B cell (primary cell): Measurements from ENCODE around the gene USP34. TPM values are rescaled to one million over a fixed set of nuclear protein-coding genes. Genes with fewer than 3 reads are reported as not detected.

Experiments
- ATAC-seq: fragments of 200-7000 bp; cut with Tn5 transposase; one replicate; pipeline ENCODE4 v1.10.0; 2021; ENCODE audit warnings: low read depth, mild to moderate bottlenecking, moderate number of reproducible peaks, moderate library complexity
- CTCF ChIA-PET: fragments of 350-600 bp; sonication (Branson Sonifier 250); formaldehyde crosslinking; loops from one replicate; lab custom pipeline; 2021; ENCODE audit warnings: antibody characterized with exemption, inconsistent platforms; lab: Charles Lee
- POLR2A ChIA-PET: fragments of 350-600 bp; sonication (Branson Sonifier 250); formaldehyde crosslinking; loops from one replicate; lab custom pipeline; 2021; ENCODE audit warnings: antibody characterized with exemption; lab: Charles Lee
- DNase-seq: peaks from one replicate; pipeline ENCODE4 v3.0.0; 2013
- H2AFZ ChIP-seq: 2 replicates; pipeline ENCODE4 v1.6.1; 2012; ENCODE audit warnings: mild to moderate bottlenecking, low read depth, low read length; ENCODE audit not compliant: insufficient read depth, poor library complexity, severe bottlenecking
- H3K27ac ChIP-seq, 2 donors: 1 replicate in 1 of 2; 2 replicates in 1 of 2; pipeline ENCODE4 v1.5.1; 2012 to 2013; ENCODE audit warnings: low read length in 2 of 2, mild to moderate bottlenecking in 2 of 2, moderate library complexity in 1 of 2
- H3K27me3 ChIP-seq, 4 experiments: fragments of 200-600 bp in 1 of 4; sonication (generic) in 1 of 4; replicated peaks in 1 of 4; 1 replicate in 2 of 4; 2 replicates in 2 of 4; pipeline versions ENCODE4 v1.6.1 to v1.7.0; 2013 to 2016; ENCODE audit warnings: low read length in 3 of 4, mild to moderate bottlenecking in 2 of 4, mixed read lengths in 1 of 4, moderate library complexity in 1 of 4; ENCODE audit not compliant: insufficient read depth in 4 of 4, control insufficient read depth in 3 of 4; ENCODE audit errors: control extremely low read depth in 1 of 4
- H3K36me3 ChIP-seq, 2 experiments: replicated peaks in 1 of 2; 1 replicate in 1 of 2; 2 replicates in 1 of 2; pipeline versions ENCODE4 v1.6.1 to v1.7.1; 2013; ENCODE audit warnings: low read length in 1 of 2; ENCODE audit not compliant: insufficient read depth in 2 of 2, control insufficient read depth in 1 of 2; ENCODE audit errors: control extremely low read depth in 1 of 2, extremely low read depth in 1 of 2
- H3K4me1 ChIP-seq, 2 donors: fragments of 200-600 bp in 1 of 2; sonication (generic) in 1 of 2; 1 replicate in 1 of 2; 2 replicates in 1 of 2; pipeline versions ENCODE4 v1.5.1 to v1.6.1; 2013 to 2017; ENCODE audit warnings: low read length in 2 of 2; ENCODE audit not compliant: control insufficient read depth in 2 of 2, insufficient read depth in 2 of 2
- H3K4me2 ChIP-seq: replicated peaks from 2 replicates; pipeline ENCODE3; 2012; ENCODE audit warnings: mild to moderate bottlenecking, low read depth, low read length; ENCODE audit not compliant: poor library complexity, severe bottlenecking
- H3K4me3 ChIP-seq, 5 experiments: fragments of 200-600 bp in 1 of 5; sonication (generic) in 1 of 5; 1 replicate in 3 of 5; 2 replicates in 2 of 5; pipeline versions ENCODE4 v1.5.1 to v1.7.0; 2011 to 2016; ENCODE audit warnings: low read length in 4 of 5, mild to moderate bottlenecking in 4 of 5, low read depth in 2 of 5, control low read depth in 1 of 5, moderate library complexity in 1 of 5; ENCODE audit not compliant: insufficient read depth in 1 of 5; ENCODE audit errors: control extremely low read depth in 1 of 5, extremely low read depth in 1 of 5
- H3K79me2 ChIP-seq: fragments of 200-600 bp; sonication (generic); one replicate; pipeline ENCODE4 v1.6.0; 2016; ENCODE audit warnings: low read length; ENCODE audit not compliant: control insufficient read depth, insufficient read depth
- H3K9ac ChIP-seq: fragments of 200-600 bp; sonication (generic); 2 replicates; pipeline ENCODE4 v1.6.1; 2017; ENCODE audit warnings: mild to moderate bottlenecking, low read length, moderate library complexity
- H3K9me3 ChIP-seq, 3 donors: one replicate each; pipeline versions ENCODE4 v1.6.1 to v1.7.1; 2013; ENCODE audit warnings: low read length in 2 of 3; ENCODE audit not compliant: control insufficient read depth in 2 of 3, insufficient read depth in 1 of 3; ENCODE audit errors: control extremely low read depth in 1 of 3
- H4K20me1 ChIP-seq: 2 replicates; pipeline ENCODE4 v1.6.0; 2012; ENCODE audit warnings: mild to moderate bottlenecking, low read length; ENCODE audit not compliant: insufficient read depth, control insufficient read depth, poor library complexity, severe bottlenecking
- H3K27ac Mint-ChIP-seq: one replicate; pipeline ENCODE4 v1.8.0; 2021; ENCODE audit warnings: mixed read lengths
- H3K27me3 Mint-ChIP-seq: one replicate; pipeline ENCODE4 v1.8.0; 2021; ENCODE audit warnings: mixed read lengths
- H3K4me1 Mint-ChIP-seq: one replicate; pipeline ENCODE4 v1.8.0; 2021; ENCODE audit warnings: mixed read lengths
- H3K4me3 Mint-ChIP-seq: one replicate; pipeline ENCODE4 v1.8.0; 2021; ENCODE audit warnings: mixed read lengths
- H3K9me3 Mint-ChIP-seq: one replicate; pipeline ENCODE4 v1.8.0; 2022; ENCODE audit warnings: mixed read lengths; ENCODE audit not compliant: insufficient read depth
- CTCF ChIP-seq: fragments of 200-600 bp; IDR thresholded peaks from one replicate; pipeline ENCODE4 v1.8.0; 2022; ENCODE audit warnings: antibody characterized with exemption, mild to moderate bottlenecking
- EZH2 ChIP-seq: IDR thresholded peaks from 2 replicates; pipeline ENCODE4 v1.6.1; 2012; ENCODE audit warnings: borderline replicate concordance, low read depth, mild to moderate bottlenecking, moderate library complexity, low read length; ENCODE audit not compliant: insufficient read depth, poor library complexity, severe bottlenecking
- whole genome bisulfite sequencing: methylation state at CpG from one replicate; pipeline ENCODE4 v1.1.5; 2013; ENCODE audit warnings: missing lambda C conversion rate; ENCODE audit not compliant: insufficient coverage; 5-methylcytosine and 5-hydroxymethylcytosine counted together
- intact Hi-C: fragments of 100-400 bp; cut with micrococcal nuclease; formaldehyde crosslinking; loops from one replicate; pipeline ENCODE4 v1.10.0; 2022
- polyA plus RNA-seq: library from polyadenylated mRNA; depleted of rRNA; stranded (reverse); fragments of >200 nt; gene quantifications from 2 replicates; pipeline ENCODE4 v1.2.3, GENCODE V29; 2012
- total RNA-seq, 2 donors: library from RNA; stranded (reverse); fragments of 120-200 nt in 1 of 2; gene quantifications; 1 replicate in 1 of 2; 2 replicates in 1 of 2; pipeline versions ENCODE4 v1.2.3 to v1.2.4, GENCODE V29; 2013 to 2022

USP34 gene
- total and polyA plus RNA-seq, 2 donors (not counting 1 experiment from before 2014, with no cell fraction given) = 70.3 to 311 TPM

DNA sequence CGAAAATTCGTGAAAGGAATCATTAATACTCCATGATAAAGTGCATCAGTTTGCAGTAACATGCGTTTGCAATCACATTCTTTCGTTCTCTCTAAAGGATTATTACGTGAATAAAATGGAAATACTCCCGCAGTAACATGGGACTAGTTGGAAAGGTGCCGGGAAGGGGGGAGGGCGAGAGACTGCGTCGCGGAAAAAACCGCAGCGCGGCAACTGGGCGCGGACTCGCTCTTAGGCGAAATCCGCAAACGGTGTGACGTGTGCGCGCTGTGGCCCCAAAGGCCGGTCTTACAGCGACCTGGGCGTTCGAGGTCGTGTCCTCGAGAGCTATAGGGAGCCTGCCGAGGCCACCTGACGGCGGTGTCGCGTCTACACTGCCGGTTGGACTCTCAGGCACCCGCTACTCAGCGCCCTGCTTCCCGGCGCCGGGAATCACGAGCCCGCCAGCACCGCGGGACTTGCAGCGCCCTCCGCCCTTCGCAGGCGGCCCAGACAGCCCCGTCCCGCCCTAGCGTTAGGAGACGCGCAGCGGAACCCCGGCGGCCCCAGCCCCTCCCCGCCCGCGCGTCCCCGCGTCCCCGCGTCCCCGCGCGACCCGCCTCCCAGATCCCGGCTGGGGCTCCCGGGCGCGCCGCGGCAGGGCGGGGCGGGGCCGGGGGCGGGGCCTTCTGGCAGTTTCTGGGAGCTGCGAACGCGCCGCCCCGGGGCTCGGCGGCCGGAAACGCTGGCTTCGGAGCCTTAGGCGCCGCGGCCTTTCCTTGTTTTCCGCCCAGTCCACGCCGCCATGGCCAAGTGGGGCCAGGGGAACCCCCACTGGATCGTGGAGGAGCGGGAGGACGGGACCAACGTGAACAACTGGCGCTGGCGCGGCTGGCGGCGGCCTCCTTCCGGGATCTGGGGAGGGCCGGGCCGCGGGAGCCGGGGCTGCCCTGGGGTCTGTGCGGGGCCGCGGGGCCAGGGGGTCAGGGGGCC is 293.8 kb downstream of the USP34 start:
- H3K9me3 Mint-ChIP-seq = no peaks in the 10 kb centered on the region
- H4K20me1 ChIP-seq = peaks cover 6% of the 10 kb centered on the region

More for the DNA sequence above, 293.8 kb downstream of the USP34 start:
- TF ChIP-seq CTCF (no peak), EZH2 (no peak)
- H3K27ac ChIP-seq = peak overlapping the region; percentile 91 to 96
- WGBS = under 1% methylated on average over 111 of the region's 111 CpGs
- ChIA-PET POLR2A (interaction anchor here (0.5 to 1.9 kb wide), 10 partner anchors 13 to 587 kb away, joined by 3 to 8 read pairs (median 4); partner anchors contain the start of genes PAPOLG, REL and XPO1), CTCF (interaction anchor here (0.6 to 1.3 kb wide), 3 partner anchors 9 to 304 kb away, joined by 3 to 5 read pairs (median 3); no protein-coding TSS in a partner anchor)
- DNase-seq (peak; percentile 94), ATAC-seq (peak; percentile 89)
- no peaks in the 10 kb centered on the region for H3K9me3 ChIP-seq
- H3K79me2 ChIP-seq = peaks cover 40% of the 10 kb centered on the region
- peak overlapping the region; percentile 97 for H3K4me3 Mint-ChIP-seq
- H3K27me3 Mint-ChIP-seq = no peaks in the 10 kb centered on the region
- H3K4me3 ChIP-seq = peak overlapping the region; percentile 69 to 97 (median 90)
- H3K27ac Mint-ChIP-seq = peak overlapping the region; percentile 90
- peaks cover 4 to 30% of the 10 kb centered on the region in 2 experiments for H3K36me3 ChIP-seq
- no peaks in the 10 kb centered on the region for H3K27me3 ChIP-seq
- H3K4me1 ChIP-seq = peaks cover 26 to 42% of the 10 kb centered on the region in 2 donors
- peaks cover 48% of the 10 kb centered on the region for H3K4me1 Mint-ChIP-seq
- peak overlapping the region; percentile 98 for H3K9ac ChIP-seq
- H3K4me2 ChIP-seq = peak overlapping the region; percentile 73
- intact Hi-C loops = loop anchor here (1.0 to 10.0 kb wide), 10 partner anchors 32 to 708 kb away; partner anchors contain the start of genes CCT4, PAPOLG, PEX13 and REL
- peak overlapping the region; percentile 86 for H2AFZ ChIP-seq
